C4-2B (cell line): ENCODE data around the gene CA10.

Experiments used
- CTCF ChIP-seq: fragments of 450-650 bp; conservative IDR thresholded peaks from 2 replicates; pipeline ENCODE4 v1.5.1; 2017; ENCODE audit warnings: mild to moderate bottlenecking
- ZFX ChIP-seq: fragments of 450-650 bp; IDR thresholded peaks from 2 replicates; pipeline ENCODE4 v1.6.1; 2017

GRCh38 chr17:51702963-51703360 lies 455.6 kb downstream of the CA10 start:
- no peak for TF ChIP-seq CTCF
- TF ChIP-seq ZFX, result no peak
